GM19240 (cell line): ENCODE results near the gene GIGYF2.

Experiments
- DNase-seq: peaks from one replicate; pipeline ENCODE4 v3.0.0; 2011; ENCODE audit warnings: low spot score; ENCODE audit not compliant: insufficient read length

GIGYF2 gene

DNA sequence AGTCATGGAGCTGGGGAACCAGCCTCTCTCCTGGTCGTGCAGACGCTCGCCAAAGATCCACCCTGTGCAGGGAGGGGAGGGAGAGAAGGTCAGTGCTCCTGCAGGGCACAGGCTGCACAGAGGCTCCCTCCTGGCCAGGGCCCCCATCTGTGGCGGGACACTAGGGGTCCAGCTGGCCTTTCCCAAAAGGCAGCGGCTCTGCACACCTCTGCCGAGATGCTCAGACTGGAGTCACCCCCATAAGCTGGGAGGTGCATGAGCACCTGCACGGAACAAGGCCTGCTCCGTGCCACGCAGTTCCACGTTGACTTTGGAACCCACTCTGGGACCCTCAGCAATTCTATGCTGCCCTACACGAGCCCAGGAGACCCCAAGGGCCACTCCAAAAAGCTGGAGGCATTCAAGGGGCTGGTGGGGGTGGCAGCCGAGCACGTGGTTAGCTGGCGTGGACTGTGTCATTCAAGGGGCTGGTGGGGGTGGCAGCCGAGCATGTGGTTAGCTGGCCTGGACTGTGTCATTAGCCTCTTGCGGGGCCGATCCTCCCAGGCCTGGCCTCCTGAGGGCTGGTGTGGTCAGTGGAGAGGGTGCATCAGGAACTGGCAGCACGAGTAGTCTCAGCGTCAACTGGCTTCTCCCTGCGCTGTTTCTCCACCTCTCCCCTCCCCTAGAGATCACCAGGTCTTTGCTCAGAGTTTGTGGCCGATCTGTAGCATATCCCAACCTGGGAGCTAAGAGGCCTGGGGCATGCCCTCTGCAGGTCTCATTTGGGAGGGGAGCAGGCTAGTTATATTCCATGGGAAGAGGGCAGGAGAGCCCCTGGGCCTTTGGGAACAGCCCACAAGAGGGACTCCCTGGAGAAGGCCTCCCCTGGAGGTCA, 182.7 kb downstream of the GIGYF2 start:
- DNase-seq: no peak

DNA sequence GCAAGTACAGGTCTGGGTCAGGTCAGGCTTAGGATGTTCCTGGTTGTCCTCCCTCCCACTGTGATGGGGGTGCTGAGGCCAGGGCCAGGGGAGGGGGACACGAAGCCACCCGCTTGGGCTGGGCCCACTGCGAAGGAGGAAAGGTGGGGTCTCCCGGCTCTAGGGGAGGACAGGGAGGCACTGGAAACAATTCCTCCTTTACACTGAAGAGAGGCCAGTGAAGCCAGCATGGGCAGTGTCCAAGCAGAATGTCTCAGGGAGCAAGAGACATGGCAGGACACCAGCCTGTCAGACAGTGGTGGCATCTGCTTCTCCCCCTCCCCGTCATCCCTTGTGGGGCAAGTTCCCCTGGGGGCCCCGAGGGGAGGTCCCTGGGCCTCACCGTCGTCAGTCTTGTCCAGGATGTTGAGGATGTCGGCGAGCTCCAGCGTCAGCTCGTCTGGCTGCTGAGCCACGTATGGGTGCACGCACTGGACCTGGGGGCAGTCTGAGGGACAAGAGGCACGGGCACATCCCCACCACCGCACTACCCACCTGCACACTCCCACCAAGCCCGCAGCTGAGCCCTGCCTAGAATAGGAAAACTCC, 183.7 kb downstream of the GIGYF2 start:
- DNase-seq: no peak

DNA sequence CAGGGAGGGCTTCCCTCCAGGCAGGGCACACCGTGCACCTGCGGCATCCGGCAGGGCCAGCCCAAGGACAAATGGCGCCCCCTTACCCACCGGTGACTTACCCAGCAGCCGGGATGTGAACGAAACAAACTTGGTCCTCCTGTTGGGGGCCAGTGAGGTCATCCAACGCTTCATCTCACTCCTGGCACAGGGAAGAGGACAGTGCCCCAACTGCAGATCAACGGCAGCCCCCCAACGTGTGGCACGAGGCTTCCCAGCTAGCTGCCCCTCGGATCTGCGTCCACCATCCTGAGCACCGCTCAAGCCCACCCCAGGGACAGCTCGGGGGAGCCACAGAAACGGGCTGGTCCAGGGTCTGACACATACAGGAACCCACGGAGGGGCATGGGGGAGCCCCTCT, 185.0 kb downstream of the GIGYF2 start:
- no peak for DNase-seq

DNA sequence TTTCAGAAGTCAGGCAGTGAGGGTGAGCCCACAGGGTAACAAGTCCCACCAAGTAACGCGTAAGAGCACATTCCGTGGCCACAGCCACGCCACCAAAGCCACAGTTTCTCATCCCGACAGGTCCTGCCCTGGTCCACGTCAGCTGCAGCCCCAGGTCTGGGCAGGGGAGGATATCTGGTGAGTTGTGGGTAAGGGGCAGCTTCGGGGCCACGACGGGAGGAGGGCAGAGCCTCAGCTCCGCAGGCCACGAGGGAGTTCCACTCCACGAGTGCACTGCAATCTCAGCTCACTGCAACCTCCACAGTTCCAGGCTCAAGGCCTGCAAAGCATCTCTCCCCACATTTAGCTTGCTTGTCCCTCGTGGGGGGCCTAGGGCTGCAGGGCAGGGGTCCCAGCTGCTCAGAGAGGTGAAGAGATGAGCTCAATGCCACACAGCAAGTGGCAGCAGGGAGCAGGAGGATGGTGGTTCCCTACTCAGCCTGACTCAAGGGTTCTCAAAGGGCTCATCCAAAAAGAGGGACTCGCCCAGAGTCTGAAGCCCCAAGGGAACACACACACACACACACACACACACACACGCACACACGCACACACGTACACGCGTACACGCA, 185.5 kb downstream of the GIGYF2 start:
- no peak for DNase-seq

DNA sequence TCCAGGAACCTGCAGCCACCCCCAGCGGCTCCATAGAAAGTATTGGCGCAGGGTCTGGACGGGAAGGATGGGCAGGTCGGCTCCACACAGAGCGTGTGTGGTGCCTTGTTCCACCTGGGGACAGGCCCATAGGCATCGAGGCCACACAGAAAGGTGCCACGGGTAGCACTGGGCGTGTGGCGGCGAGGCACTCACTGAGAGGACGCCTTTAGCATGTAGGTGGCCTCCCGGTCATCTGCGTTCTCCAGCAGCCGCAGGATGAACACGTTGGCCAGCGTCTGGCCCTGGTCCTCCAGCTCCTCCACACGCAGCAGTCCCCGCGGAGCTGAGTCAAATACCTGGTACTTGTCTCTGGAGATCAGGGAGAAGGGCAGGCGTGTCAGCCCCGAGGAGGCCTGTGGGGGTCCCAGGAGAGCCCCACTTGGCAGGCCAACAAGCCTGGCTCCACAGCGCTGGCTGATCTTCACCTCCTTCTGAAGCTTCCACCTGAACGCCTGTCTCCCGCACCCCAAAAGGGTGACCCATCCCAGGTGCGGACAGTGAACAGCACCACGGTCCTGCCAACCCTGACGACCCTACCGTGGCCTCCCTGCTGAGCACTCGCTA, 186.1 kb downstream of the GIGYF2 start:
- no peak for DNase-seq

DNA sequence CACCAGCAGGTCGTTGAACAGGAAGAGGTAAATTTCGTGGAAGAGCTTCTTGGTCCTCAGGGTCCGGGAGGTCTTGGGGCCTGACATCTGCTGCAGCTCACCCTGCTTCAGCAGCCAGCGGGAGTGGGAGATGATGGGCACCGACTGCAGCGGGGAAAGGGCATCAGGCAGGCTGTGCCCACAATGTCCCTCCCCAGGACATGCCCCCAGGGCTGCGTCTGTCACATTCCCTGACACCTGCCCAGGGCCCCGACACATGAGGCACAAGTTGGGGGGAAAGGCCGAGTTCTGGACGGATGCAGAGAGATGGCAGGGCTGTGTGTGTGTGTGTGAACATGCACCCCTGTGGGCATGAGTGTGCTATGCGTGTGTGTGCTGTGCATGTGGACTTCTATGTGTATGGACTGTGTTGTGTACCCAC, 186.9 kb downstream of the GIGYF2 start:
- DNase-seq: no peak

DNA sequence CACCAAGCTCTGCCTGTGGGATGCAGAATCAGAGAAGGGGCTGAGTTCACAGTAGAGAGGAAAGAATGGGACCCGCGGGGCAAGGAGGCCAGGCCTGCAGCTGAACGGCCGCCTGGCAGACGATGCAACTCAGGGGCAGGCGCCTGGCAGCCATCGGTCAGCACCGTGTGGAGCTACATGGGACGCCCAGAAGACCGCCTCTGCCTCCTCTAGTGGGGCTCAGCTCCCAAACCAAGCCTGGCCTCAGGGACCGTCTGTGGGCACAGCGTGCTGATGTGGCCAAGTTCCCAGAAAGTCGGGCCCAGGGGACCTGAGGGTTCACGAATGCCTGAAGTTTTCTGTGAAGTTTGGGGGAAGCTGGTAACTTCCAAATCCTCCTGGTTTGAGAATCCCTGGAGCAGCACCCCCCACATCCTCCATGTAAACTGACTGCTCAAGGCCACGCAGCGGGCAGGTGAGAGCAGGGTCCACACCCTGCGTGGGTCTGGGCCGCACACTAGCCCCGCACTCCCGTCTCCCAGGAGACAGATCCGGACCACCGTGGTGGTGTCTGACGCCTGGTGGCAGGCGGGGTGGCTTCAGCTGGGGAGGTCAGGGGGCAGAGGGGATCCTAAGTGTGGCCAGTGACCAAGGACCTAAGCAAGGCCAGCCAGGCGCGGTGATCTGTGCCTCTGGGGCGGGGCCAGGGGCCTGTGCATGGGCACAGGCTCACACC, 187.6 kb downstream of the GIGYF2 start:
- DNase-seq: no peak

DNA sequence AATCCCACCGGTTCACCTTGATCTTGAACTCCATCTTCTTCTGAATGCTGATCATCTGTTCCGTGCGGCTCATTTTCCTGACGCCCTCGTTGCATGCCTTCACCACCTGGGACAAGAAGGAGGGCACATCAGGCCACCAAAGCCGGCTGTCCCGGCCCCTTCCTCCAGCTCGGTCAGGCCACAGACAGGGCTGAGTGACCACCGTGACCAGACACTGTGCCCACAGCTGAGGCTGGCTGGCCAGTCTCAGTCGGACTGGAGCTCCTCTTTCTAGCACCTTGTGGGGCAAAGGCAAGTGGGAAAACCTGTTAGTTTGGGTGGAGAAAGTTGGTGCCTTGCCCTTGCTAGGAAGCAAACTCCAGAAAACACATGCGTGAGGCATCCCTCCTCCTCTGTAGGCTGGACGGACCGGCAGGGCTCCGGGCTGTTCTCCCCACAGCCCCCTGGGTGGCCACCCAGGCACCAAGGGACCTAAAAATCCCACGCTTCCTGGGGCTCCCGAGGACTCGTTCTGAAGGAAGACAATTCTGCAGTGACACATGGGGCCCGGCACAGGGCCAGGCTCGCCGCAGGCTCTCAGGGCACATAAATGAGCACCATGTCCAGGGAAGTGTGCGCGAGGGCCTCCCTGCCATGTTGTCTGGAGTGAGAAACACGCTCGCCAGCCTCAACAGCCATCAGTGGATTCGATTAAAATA, 188.3 kb downstream of the GIGYF2 start:
- DNase-seq: no peak

DNA sequence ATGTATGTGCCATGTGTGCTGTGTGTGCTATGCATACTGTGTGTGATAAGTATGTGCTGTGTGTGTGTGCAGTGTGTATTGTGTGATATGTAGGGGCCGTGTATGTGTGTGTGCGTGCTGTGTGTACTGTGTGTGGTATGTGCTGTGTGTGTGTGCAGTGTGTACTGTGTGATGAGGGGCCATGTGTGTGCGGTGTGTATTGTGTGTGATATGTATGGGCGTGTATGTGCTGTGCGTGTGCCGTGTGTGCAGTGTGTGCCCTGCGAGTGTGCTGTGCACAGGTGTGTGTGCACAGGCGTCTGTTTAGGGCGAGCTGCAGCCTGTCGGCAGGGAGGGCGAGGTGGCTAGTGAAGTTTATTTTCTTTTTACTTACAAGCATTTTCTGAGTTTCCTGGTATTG, 189.0 kb downstream of the GIGYF2 start:
- DNase-seq: no peak

DNA sequence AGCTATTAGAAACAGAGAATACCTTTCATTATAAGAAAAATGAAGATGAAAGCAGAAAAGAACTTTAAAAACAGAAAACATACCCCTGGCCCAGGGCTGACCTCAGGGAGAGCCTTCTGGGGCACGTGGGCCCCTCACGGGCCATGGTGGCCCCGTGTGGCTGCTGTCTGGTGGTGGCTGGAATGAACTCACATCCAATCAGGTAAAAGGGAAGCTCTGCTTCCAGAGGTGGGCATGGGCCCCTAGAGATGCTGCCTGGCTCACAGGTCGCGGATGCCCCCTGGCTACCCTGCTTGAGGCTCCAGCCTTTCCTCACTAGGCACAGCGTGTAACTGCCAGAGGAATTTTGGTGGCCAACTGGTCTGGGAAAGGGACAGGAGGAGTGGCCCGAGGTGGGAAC, 189.5 kb downstream of the GIGYF2 start:
- no peak for DNase-seq

DNA sequence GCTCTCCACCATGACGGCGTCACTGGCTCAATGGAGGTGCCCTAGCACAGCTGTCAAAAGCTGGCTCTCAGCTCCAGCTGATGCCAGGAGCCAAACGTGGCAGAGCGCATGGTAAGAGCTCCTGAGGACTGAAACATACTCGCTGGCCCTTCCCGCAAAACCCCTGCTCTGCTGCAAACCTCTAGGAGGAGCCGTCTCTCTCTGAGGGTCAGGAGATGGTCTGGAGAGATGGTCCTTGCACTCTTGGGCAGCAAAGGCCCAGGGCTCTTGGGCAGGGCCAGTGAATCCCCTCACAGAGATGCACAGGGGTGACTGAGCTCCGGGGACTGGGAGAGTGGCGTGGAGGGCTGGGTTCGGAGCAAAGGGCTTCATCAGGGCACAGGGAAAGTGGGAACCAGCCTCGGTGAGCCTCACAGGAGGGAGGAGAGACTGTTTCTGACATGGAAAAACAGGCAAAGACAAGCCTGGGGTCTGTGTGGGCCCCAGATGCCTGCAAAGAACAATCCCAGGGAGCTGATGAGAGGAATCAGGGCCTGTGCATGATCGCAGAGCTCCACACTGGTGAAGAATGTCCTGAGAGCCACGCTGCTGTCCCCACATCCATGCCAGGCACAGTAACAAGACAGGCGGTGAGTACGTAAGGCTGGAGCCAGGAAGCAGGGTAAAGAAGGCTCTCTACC, 190.2 kb downstream of the GIGYF2 start:
- no peak for DNase-seq

DNA sequence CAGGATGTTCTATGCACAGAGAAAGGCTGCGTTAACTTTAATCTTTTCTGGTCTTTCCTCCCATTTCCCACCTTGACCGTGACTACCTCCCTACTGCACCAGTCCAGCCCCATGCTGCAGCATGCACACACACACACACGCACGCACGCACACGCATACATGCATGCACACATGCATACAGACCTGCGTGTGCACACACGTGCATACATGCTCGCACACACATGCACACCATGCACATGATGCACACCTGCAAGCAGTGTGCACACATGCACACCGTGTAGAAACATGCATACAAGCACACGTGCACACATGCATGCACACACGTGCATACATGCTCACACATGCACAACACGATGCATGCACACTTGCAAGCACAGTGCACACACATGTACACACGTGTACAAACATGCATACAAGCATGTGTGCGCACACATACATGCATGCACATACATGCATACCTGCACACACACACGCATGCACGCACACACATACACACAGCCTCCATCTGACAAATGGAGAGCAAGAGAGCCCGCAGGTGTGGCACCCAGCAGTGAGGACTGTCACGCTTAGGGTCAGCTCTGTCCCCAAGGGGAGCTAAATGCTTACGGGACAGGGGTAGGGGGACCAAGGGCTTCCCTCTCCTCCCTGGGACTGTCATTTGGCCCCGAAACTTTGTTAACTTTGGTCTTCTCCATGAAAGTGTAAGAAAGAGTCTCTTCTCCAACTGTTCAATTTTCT, 191.1 kb downstream of the GIGYF2 start:
- DNase-seq: no peak

DNA sequence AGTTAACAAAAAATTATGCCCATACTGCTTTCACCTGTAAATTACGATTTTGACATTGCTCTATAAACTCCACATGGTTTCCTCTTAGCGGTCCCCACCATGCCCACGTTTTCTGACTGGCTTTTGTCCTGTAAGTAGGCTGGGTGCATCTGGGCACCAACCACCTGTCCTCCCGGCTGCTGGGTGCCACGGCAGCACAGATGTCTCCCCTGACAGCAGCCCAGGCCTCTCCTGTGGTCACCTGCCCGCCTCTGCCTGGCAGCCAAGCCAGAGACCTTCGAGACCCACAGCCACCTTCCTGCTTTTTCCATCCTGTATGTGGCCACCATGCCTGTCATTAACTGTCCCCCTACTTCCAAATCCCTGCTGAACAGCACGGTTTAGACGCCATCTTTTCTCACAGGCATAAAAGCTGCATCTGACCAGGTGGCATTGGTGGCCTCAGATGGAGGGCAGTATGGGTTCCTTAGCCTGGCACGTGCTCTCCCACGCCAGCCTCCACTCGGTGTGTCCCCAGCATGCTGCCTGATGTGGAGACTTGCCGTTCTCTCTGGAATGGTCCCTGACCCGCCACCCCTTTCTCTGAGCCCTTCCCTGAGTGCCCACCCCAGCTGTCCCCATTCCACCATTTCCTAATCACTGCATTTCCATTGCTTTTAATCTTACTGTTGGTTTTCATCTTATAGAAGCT, 191.9 kb downstream of the GIGYF2 start:
- DNase-seq: no peak

DNA sequence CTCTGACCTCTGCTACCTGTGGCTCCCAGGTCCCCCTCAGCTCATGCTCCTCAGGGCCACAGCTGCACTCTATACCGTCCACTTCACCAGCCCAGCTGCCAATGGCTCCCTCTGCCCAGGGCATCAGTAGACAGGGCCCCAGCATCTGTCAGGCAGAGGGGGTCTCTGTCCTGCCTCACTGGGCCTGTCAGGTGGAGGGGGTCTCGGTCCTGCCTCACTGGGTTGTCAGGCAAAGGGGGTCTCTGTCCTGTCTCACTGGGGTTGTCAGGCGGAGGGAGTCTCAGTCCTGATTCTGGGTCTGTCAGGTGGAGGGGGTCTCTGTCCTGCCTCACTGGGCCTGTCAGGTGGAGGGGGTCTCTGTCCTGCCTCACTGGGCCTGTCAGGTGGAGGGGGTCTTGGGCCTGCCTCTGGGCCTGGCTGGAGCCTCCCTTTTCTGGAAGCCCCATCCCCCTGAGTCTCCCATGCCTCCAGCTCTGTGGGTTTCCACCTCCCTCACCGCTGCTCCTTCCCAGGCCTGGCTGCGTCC, 192.8 kb downstream of the GIGYF2 start:
- DNase-seq: no peak

DNA sequence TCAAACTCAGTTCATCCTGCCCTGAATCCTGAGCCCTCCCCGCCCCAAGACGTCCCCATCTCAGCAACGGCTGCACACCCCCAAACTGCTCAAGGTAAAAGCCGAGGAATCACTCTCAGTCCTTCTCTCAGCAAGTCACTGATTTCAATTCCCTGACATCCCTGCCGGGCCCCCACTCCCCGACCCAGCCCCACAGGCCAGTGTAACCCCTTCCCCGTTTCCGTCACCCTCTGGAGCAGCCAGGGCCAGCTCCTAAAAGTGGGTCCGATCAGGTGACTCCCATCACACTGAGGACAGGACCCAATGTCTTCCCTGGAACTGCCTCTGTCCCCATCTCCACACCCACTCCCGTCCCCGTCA, 193.4 kb downstream of the GIGYF2 start:
- no peak for DNase-seq

DNA sequence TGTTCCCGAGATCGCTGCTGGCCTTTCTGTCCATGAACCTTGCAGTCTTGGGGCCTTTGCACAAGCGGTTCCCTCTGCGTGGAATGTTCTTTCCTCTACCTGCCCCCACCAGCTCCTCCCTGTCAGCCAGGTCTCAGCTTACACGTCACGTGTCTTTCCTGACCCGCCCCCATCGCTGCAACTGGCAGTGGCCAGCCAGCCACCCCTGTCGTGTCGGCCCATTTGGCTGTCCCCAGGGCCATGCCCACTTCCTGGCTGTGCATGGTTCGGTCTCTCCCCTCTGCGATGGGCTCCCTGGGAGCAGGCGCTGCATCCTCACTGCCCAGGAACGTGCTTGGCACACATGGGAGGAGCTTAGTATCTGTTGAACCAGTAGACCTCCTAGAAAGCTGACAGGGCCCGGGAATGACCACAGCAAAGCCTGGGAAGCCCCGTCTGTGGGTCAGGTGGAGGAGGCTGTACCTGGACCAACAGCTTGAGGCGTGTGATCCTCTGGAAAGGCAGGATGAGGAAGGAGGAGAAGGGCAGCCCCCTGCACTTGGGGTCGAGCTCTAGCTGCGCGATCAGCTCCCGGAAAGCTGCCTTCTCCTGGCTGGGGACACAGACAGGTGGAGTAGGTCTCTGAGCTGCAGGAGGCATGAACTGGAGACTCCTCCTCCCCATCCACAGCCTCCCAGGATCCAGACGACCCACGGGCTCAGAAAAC, 193.9 kb downstream of the GIGYF2 start:
- DNase-seq: no peak

DNA sequence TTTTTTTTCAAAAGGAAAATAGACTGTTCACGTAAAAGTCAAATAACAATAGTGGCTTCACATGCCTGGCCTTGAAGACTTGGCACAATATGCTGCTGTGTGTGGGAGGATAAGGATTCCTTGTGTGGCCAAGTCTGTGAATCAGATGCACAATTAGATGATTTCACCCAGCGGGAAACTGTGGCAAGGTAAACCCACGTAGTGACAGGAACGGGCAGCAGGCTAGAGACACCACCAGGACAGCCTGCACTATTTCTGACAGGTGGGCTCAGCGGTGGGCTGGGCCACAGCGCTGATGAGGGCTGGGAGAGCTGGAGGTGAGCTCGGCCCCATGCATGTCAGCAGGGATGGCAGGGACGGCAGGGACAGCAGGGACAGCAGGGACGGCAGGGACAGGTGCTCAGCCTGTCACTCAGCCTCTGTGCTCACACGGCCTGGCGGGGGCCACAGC, 194.5 kb downstream of the GIGYF2 start:
- DNase-seq: no peak

DNA sequence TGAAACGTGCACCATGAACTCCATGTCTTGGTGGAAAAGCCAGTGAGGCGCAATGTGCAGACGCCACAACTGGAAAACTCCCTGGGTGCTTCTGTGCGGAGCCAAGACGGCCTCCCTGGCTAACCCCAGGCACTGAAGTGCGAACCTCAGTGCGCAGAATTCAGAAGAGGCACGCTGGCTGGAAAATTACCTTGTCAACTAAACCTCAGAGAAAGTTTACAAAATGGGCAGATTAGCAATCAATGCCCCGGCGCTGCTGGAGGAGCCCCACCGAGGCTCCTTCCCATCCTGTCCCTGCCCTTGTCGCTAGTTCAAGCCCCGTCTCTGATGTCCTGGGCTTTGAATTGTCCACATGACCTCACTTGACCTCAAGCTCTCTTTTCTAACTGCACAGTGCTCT, 195.1 kb downstream of the GIGYF2 start:
- DNase-seq: no peak
